H1 (cell line): ENCODE data around the gene RPS6KA2.

ENCODE experiments used
- EP300 ChIP-seq, 2 experiments: IDR thresholded peaks; 1 replicate in 1 of 2; 2 replicates in 1 of 2; pipeline ENCODE4 v1.6.1; 2011 to 2012; ENCODE audit warnings: low read depth in 2 of 2, low read length in 2 of 2, mild to moderate bottlenecking in 2 of 2, borderline replicate concordance in 1 of 2, inconsistent platforms in 1 of 2, moderate library complexity in 1 of 2
- EZH2 ChIP-seq: fragments of 200-600 bp; sonication (generic); IDR thresholded peaks from 2 replicates; pipeline ENCODE4 v1.7.1; 2012; ENCODE audit warnings: low read depth, mild to moderate bottlenecking, moderate library complexity, low read length, inconsistent platforms; ENCODE audit not compliant: severe bottlenecking
- FOSL1 ChIP-seq: IDR thresholded peaks from 2 replicates; pipeline ENCODE4 v1.6.1; 2011; ENCODE audit warnings: mild to moderate bottlenecking, low read depth, low read length, moderate library complexity; ENCODE audit not compliant: insufficient read depth
- POLR2AphosphoS5 ChIP-seq: IDR thresholded peaks from 2 replicates; pipeline ENCODE4 v1.6.1; 2011; ENCODE audit warnings: low read depth, low read length
- SP2 ChIP-seq: IDR thresholded peaks from 2 replicates; pipeline ENCODE4 v1.6.1; 2012; ENCODE audit warnings: mild to moderate bottlenecking, low read length, inconsistent platforms
- ZNF274 ChIP-seq: IDR thresholded peaks from 2 replicates; pipeline ENCODE4 v1.7.0; 2012; ENCODE audit warnings: low read length, borderline replicate concordance; ENCODE audit errors: extremely low read depth
- TF ChIP-seq, protein P1 (sequence below), 3 experiments: IDR thresholded peaks; 1 replicate in 2 of 3; 2 replicates in 1 of 3; pipeline versions ENCODE4 v1.5.1 to v1.6.1; 2011; ENCODE audit warnings: low read length in 3 of 3, mild to moderate bottlenecking in 3 of 3, inconsistent platforms in 2 of 3, low read depth in 1 of 3, moderate library complexity in 1 of 3; ENCODE audit not compliant: insufficient read depth in 1 of 3; ENCODE audit errors: control extremely low read depth in 1 of 3

GRCh38 chr6:166533205-166533824, 93.7 kb downstream of the RPS6KA2 start:
- TF ChIP-seq POLR2AphosphoS5 (no peak), EP300 (IDR thresholded peaks at IDR 0.05; ENCODE audit: borderline replicate concordance in 1 of 2, low read depth in 2 of 2, low read length in 2 of 2) (no peak), FOSL1 (no peak), ZNF274 (no peak), EZH2 (no peak), SP2 (no peak)
- TF ChIP-seq, protein P1, sequence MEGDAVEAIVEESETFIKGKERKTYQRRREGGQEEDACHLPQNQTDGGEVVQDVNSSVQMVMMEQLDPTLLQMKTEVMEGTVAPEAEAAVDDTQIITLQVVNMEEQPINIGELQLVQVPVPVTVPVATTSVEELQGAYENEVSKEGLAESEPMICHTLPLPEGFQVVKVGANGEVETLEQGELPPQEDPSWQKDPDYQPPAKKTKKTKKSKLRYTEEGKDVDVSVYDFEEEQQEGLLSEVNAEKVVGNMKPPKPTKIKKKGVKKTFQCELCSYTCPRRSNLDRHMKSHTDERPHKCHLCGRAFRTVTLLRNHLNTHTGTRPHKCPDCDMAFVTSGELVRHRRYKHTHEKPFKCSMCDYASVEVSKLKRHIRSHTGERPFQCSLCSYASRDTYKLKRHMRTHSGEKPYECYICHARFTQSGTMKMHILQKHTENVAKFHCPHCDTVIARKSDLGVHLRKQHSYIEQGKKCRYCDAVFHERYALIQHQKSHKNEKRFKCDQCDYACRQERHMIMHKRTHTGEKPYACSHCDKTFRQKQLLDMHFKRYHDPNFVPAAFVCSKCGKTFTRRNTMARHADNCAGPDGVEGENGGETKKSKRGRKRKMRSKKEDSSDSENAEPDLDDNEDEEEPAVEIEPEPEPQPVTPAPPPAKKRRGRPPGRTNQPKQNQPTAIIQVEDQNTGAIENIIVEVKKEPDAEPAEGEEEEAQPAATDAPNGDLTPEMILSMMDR (IDR thresholded peaks at IDR 0.05; ENCODE audit: control extremely low read depth in 1 of 3, insufficient read depth in 1 of 3, low read depth in 1 of 3, low read length in 3 of 3) = no peak
